Measurements from ENCODE around the gene ARIH2.
"Not testable (repeated sequence)": the region's sequence is repeated elsewhere in the genome, so short reads cannot be mapped to it uniquely, and the experiment has no call there.

Gene ARIH2

GRCh38 chr3:48918388-48919214 lies at the start of gene ARIH2:
ARIH2 (plus strand) TSS chr3:48918842; CDS start chr3:48927559, 8,717 bp downstream.
- peak; percentile 91 for DNase-seq

DNA sequence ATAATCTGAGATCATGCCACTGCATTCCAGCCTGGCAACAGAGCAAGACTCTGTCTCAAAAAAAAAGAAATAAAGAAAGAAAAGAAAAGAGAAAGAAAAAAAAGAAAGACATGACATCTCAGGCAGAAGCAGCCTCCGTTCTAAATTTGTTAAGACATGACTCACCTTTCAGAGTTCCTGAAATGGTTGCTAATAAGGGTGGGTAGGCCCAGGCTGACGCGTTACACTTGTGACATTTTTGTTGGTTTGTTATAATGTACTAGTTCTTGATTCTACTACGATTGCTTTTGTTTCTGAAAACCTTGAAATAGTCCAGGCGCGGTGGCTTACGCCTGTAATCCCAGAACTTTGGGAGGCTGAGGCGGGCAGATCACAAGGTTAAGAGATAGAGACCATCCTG lies 41.0 kb upstream of the ARIH2 start:
- no peak for DNase-seq

GRCh38 chr3:48879307-48879993 lies 39.2 kb upstream of the ARIH2 start:
- DNase-seq: no peak

- no peak for DNase-seq
These were observed 38.7 kb upstream of the ARIH2 start for GRCh38 chr3:48879994-48880377.

DNA sequence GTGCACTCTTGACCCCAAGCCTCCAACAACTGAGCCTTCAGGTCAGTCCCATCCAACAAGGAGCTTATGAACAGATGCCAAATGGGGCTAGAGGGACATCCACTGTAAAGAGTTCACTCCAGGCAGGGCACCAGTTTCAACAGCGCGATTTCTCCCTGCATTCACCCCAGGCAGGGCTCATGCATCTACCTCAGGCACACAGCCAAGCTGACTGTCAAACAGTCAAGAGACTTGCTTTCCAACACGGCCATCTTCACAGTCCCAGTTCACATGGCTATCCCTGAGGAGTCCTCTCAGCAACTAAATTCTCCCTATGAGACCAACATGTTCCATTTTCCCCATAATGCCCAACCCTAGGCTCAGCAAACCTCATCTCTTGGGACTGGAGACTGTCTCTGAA lies 37.6 kb upstream of the ARIH2 start:
- DNase-seq: no peak

- DNase-seq: no peak
These were observed 37.0 kb upstream of the ARIH2 start for GRCh38 chr3:48881652-48882114.

- no peak for DNase-seq
These were observed 32.9 kb upstream of the ARIH2 start for GRCh38 chr3:48885753-48886152.

DNA sequence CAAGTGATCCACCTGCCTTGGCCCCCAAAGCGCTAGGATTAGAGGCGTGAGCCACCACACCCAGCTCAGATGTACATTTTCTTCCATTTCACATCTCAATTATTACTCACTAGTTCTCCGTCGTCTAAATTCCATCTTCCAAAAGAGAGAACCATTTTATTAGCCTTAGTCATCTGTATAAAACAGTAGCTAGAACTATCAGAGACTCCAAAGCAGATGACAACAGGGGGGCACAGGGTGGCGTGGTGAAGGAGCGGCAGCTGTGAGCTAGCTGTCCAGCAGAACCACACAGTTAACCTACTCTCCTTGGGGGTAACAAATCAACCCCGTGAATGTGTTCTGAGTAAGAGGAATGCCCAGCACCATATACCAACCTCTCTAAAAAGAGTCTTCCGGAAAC lies 27.0 kb upstream of the ARIH2 start:
- DNase-seq: no peak

- DNase-seq: no peak
These were observed 24.1 kb upstream of the ARIH2 start for GRCh38 chr3:48894516-48894915.

- no peak for DNase-seq
These were observed 21.7 kb upstream of the ARIH2 start for GRCh38 chr3:48896936-48897335.

GRCh38 chr3:48897460-48898376 lies 20.9 kb upstream of the ARIH2 start:
- no peak for DNase-seq

DNA sequence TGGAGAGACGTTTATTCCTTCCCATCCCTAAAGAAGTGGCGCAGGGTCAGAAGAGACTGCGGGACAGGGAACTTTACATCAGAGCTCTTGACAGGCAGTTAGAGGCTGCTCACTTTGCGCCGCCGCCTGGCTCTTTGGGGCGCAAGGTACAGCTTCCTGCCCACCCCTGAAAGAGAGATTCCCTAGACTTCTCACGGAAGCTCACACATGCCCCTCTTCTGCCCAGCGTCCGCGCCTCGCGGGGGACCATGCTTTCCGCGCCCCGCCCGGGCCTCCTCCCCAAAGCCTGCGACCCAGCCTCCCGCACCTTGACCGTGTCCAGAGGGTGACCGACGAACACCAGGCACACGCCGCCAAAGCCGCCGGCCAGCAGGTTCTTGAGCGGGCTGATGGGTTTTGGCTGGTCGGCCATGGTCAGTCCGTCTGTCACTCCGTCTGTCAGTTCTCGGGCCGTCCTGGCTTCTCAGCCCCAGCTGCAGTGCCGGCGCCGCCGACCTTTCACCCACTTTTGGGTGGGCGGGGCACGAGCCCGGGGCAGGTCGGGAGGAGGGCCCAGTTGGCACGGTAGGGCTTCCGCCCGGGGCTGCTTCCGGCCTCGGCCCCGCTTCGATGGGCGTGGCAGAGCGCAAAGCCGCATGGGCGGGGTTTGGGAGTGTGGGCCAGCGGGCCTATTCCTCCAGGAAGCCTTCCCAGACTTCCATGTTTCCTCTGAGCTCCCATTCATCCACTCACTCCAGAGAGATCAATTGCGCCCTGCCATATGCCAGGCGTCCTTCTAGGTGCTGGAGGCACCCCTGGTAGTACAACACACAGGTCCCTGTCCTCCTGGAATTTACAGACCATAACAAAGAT lies 20.0 kb upstream of the ARIH2 start, which contains the start of gene SLC25A20:
Gene SLC25A20, minus strand, starts transcription at position 500 of the 852 bp plus-strand sequence. Its CDS starts 88 bp downstream, at position 412.
- peak; percentile 87 for DNase-seq

DNA sequence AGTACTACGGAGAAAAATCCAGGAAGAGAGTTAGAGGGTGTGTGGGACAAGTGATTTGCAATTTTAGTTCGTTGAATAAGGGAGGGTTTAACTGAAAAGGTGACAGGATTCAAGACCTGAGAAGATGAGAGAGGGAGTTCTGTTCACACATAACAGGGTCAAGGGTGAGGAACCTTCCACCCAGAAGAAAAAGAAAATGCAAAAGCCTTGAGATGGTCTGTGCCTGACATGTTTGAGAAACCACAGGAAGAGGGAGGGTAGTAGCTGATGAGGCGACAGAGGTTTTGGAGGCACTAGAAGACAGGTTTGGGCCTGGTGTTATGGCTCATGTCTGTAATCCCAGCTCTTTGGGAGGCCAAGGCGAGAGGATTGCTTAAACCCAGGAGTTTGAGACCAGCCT lies 19.4 kb upstream of the ARIH2 start:
- peak; percentile 25 for DNase-seq

DNA sequence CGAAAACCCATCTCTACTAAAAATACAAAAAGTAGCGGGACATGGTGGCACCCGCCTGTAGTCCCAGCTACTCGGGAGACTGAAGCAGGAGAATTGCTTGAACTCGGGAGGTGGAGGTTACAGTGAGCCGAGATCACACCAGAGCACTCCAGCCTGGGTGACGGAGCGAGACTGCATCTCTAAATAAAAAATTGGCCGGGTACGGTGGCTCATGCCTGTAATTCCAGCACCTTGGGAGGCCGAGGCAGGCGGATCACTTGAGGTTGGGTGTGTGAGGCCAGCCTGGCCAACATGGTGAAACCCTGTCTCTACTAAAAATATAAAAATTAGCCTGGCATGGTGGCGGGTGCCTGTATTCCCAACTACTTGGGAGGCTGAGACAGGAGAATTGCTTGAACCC lies 11.6 kb upstream of the ARIH2 start:
- DNase-seq: not testable (repeated sequence)

DNA sequence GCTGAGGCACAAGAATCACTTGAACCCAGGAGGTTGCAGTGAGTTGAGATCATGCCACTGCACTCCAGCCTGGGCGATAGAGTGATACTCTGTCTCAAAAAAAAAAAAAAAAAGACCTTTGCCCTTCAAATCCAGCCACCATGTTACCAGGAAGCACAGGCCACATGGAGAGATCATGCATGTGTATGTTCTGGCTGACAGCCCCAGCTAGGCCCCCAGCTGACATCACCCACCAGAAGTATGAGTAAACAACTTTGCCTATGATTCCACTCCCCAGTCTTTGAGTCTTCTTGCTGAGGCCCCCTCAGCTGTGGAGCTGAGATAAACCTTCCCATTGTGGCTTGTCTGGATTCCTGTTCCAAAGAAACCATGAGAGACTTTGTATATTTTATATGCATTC lies 3.3 kb upstream of the ARIH2 start:
- no peak for DNase-seq

DNA sequence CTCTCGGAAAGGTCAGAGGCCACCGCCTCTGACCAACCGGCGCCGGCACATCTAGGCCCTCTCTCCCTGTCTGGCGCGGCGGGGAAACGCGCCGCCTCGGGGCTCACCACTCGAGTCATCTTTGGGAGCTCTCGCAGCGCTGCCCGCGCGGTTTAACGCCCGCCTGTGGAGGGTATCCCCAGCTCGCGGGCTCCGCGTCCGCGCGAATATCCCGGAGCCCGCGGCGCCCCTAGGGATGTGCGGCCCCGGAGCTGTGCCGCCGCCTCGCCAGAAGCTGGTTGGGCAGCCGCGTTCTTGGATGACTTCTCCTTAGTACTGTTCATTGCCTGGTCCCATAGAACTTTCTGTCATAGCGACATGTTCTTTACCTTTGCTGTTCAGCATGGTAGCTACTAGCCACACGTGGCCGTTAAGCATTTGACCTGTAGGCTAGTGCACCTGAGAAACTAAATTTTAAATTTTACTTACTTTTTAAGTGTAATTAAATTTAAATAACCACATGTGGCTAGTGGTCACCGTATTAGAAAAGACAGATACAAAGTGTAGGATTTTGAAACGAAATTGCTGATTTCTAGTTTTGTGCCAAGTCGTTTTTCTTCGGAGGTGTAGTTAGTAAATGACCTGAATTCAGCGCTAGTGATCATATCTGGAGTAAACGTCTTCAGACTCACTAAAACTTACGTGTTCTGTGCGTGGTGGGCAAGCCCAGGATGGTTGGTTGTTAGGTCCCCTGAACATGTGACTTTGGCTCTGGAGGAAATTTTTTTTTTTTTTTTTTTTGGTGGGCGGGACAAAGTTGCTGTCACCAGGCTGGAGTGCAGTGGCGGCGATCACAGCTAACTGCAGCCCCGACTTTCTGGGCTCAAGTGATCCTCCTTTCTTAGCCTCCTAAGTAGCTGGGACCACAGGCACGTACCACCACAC lies 835 bp downstream of the ARIH2 start:
- DNase-seq: peak; percentile 71

GRCh38 chr3:48926425-48927392 lies 8.1 kb downstream of the ARIH2 start:
- DNase-seq: no peak

DNA sequence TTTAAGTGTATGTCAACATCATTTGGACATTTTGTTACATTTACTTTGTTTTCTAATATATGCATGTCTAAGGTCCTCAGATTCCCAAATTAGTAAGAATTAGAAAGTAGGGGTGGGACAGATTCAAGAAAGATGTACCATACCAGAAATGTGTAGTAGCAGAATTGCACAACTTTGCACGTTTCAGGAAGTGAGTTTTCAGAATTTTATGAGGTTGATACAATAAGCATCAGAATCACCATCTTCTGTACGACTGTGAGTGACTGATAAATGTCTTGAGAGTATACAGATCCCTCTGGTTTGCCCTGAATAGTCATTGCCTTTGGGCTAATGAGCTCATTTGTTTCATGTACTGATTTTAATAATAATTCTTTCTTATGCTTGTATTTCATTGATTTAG lies 9.3 kb downstream of the ARIH2 start:
- no peak for DNase-seq

GRCh38 chr3:48928679-48929078 lies 10.0 kb downstream of the ARIH2 start:
- DNase-seq: no peak

All from CD4-positive, alpha-beta T cell treated with Interferon gamma for 1 hour (primary cell).